Measurements from ENCODE around the gene P2RX6.

Gene P2RX6

GRCh38 chr22:20979940-20980453, 35.0 kb upstream of the P2RX6 start:
- no peak for DNase-seq (ENCODE audit: low spot score)

GRCh38 chr22:20980523-20980922, 34.4 kb upstream of the P2RX6 start:
- no peak for DNase-seq (ENCODE audit: low spot score)

GRCh38 chr22:20980938-20981722, 33.8 kb upstream of the P2RX6 start:
- DNase-seq (ENCODE audit: low spot score), result no peak

- peak; percentile 69 for DNase-seq (ENCODE audit: low spot score)
These were observed 33.0 kb upstream of the P2RX6 start, which contains the start of gene LZTR1 for GRCh38 chr22:20981787-20982562. Gene LZTR1 (plus strand): TSS chr22:20982297. CDS start chr22:20982372, 75 bp downstream.

GRCh38 chr22:20982563-20982882, 32.4 kb upstream of the P2RX6 start:
- no peak for DNase-seq (ENCODE audit: low spot score)

- no peak for DNase-seq (ENCODE audit: low spot score)
These were observed 31.7 kb upstream of the P2RX6 start for GRCh38 chr22:20983081-20983771.

- no peak for DNase-seq (ENCODE audit: low spot score)
These were observed 29.2 kb upstream of the P2RX6 start for GRCh38 chr22:20985720-20986119.

- no peak for DNase-seq (ENCODE audit: low spot score)
These were observed 28.6 kb upstream of the P2RX6 start for GRCh38 chr22:20986365-20986764.

GRCh38 chr22:20987375-20987774, 27.6 kb upstream of the P2RX6 start:
- DNase-seq (ENCODE audit: low spot score), result no peak

GRCh38 chr22:20988573-20989322, 26.2 kb upstream of the P2RX6 start:
- DNase-seq (ENCODE audit: low spot score), result no peak

- DNase-seq (ENCODE audit: low spot score), result no peak
These were observed 25.4 kb upstream of the P2RX6 start for GRCh38 chr22:20989323-20990138.

- DNase-seq (ENCODE audit: low spot score), result no peak
These were observed 24.5 kb upstream of the P2RX6 start for GRCh38 chr22:20990184-20991180.

GRCh38 chr22:20991252-20992055, 23.5 kb upstream of the P2RX6 start:
- DNase-seq (ENCODE audit: low spot score), result no peak

GRCh38 chr22:20992056-20992442, 22.9 kb upstream of the P2RX6 start:
- DNase-seq (ENCODE audit: low spot score), result no peak

- DNase-seq (ENCODE audit: low spot score), result no peak
These were observed 22.3 kb upstream of the P2RX6 start for GRCh38 chr22:20992456-20993303.

GRCh38 chr22:20993304-20994127, 21.4 kb upstream of the P2RX6 start:
- no peak for DNase-seq (ENCODE audit: low spot score)
